Neutrophil (primary cell): ENCODE results near the gene SLC7A11.

Experiments
- H3K27ac ChIP-seq: fragments of 200-600 bp; sonication (generic); 2 replicates; pipeline ENCODE4 v1.5.1; 2016; ENCODE audit warnings: mild to moderate bottlenecking, moderate library complexity
- H3K27me3 ChIP-seq: fragments of 200-600 bp; sonication (generic); 2 replicates; pipeline ENCODE4 v1.6.0; 2016; ENCODE audit warnings: mild to moderate bottlenecking
- H3K36me3 ChIP-seq: fragments of 200-600 bp; sonication (generic); 2 replicates; pipeline ENCODE4 v1.5.1; 2017
- H3K4me1 ChIP-seq, 2 experiments: fragments of 200-600 bp in 1 of 2; sonication (generic) in 1 of 2; 1 replicate in 1 of 2; 2 replicates in 1 of 2; pipeline versions ENCODE4 v1.5.1 to v1.6.1; 2013 to 2016; ENCODE audit warnings: low read depth in 1 of 2, low read length in 1 of 2, mild to moderate bottlenecking in 1 of 2, moderate library complexity in 1 of 2; ENCODE audit not compliant: control insufficient read depth in 1 of 2, insufficient read depth in 1 of 2
- H3K4me3 ChIP-seq, 2 experiments: fragments of 200-600 bp in 1 of 2; sonication (generic) in 1 of 2; 1 replicate in 1 of 2; 2 replicates in 1 of 2; pipeline ENCODE4 v1.5.1; 2013 to 2016; ENCODE audit warnings: low read depth in 1 of 2, low read length in 1 of 2, mild to moderate bottlenecking in 1 of 2, moderate library complexity in 1 of 2
- H3K9me3 ChIP-seq: fragments of 200-600 bp; sonication (generic); 2 replicates; pipeline ENCODE4 v1.5.1; 2016
- TF ChIP-seq, protein P1 (sequence below): fragments of 200-600 bp; sonication (generic); IDR thresholded peaks from 2 replicates; pipeline ENCODE4 v1.5.1; 2016; ENCODE audit warnings: antibody characterized with exemption

The SLC7A11 gene

GRCh38 chr4:138189206-138189605, 52.9 kb downstream of the SLC7A11 start:
- Histone ChIP-seq H3K9me3 (no peaks in the 10 kb centered on the region), H3K27ac (no peak overlapping the region), H3K27me3 (no peaks in the 10 kb centered on the region), H3K36me3 (no peaks in the 10 kb centered on the region), H3K4me1 (peaks cover 18 to 20% of the 10 kb centered on the region in 2 experiments), H3K4me3 (no peak overlapping the region)
- TF ChIP-seq, protein P1, sequence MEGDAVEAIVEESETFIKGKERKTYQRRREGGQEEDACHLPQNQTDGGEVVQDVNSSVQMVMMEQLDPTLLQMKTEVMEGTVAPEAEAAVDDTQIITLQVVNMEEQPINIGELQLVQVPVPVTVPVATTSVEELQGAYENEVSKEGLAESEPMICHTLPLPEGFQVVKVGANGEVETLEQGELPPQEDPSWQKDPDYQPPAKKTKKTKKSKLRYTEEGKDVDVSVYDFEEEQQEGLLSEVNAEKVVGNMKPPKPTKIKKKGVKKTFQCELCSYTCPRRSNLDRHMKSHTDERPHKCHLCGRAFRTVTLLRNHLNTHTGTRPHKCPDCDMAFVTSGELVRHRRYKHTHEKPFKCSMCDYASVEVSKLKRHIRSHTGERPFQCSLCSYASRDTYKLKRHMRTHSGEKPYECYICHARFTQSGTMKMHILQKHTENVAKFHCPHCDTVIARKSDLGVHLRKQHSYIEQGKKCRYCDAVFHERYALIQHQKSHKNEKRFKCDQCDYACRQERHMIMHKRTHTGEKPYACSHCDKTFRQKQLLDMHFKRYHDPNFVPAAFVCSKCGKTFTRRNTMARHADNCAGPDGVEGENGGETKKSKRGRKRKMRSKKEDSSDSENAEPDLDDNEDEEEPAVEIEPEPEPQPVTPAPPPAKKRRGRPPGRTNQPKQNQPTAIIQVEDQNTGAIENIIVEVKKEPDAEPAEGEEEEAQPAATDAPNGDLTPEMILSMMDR: no peak

GRCh38 chr4:138188406-138189084, 53.6 kb downstream of the SLC7A11 start:
- H3K27ac ChIP-seq: no peak overlapping the region
- H3K9me3 ChIP-seq: no peaks in the 10 kb centered on the region
- TF ChIP-seq, protein P1: no peak
- no peak overlapping the region for H3K4me3 ChIP-seq
- no peaks in the 10 kb centered on the region for H3K27me3 ChIP-seq
- H3K4me1 ChIP-seq: peaks cover 18 to 20% of the 10 kb centered on the region in 2 experiments
- no peaks in the 10 kb centered on the region for H3K36me3 ChIP-seq

DNA sequence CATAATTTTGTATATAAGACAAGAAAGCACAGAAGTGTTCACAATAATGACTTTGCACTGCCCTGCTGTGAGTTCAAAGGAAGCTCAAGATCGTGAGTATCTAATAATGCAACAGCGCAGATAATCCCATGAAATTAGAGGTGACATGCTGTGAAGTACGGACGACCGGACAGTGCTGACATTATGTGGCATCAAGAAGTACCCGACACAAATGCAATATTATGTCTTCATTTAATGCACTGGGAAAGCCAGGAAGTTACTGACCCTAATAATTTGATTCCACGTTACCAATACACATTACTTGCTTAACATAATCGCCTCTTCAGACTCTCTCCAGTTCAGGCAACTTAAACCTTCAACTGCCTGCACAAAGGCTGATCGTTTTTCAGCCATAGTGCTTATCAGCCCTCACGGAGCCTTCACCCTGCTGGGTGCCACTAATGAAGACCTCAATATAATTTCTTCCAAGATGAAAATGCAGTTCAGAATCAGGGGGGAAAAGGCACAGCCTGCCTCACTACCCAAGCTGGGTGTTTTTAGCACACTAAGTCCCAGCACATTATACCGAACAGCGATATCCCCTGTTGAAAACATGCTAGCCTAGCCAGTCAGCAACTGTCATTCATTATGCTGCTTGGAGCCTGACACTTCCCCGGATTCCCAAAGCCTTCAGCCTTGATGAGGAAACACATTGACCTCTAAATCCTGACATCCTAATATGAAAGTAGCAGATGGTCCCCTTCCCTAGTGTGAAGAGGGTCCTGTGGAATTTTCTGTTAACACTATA, 56.1 kb downstream of the SLC7A11 start:
- Histone ChIP-seq H3K36me3 (no peaks in the 10 kb centered on the region), H3K27ac (no peak overlapping the region), H3K4me3 (no peak overlapping the region), H3K27me3 (no peaks in the 10 kb centered on the region), H3K4me1 (peaks cover 18 to 20% of the 10 kb centered on the region in 2 experiments), H3K9me3 (no peaks in the 10 kb centered on the region)
- TF ChIP-seq, protein P1: no peak

GRCh38 chr4:138184886-138185285, 57.3 kb downstream of the SLC7A11 start:
- TF ChIP-seq, protein P1: no peak
- H3K27me3 ChIP-seq: no peaks in the 10 kb centered on the region
- no peak overlapping the region for H3K4me3 ChIP-seq

GRCh38 chr4:138182838-138183426, 59.2 kb downstream of the SLC7A11 start:
- Histone ChIP-seq H3K4me1 (no peaks in the 10 kb centered on the region), H3K27me3 (no peaks in the 10 kb centered on the region), H3K4me3 (no peak overlapping the region), H3K9me3 (no peaks in the 10 kb centered on the region), H3K36me3 (no peaks in the 10 kb centered on the region), H3K27ac (no peak overlapping the region)
- TF ChIP-seq, protein P1: no peak

More at GRCh38 chr4:138184886-138185285, 57.3 kb downstream of the SLC7A11 start:
- Histone ChIP-seq H3K36me3 (no peaks in the 10 kb centered on the region), H3K27ac (no peak overlapping the region), H3K9me3 (no peaks in the 10 kb centered on the region), H3K4me1 (peaks cover 8 to 10% of the 10 kb centered on the region in 2 experiments)
